HEK293 (cell line): ENCODE measurements around the gene CD2BP2.

ENCODE experiments used
- ATF2 ChIP-seq: fragments of 450-650 bp; formaldehyde crosslinking; IDR thresholded peaks from 2 replicates; pipeline ENCODE4 v1.5.1; 2016; ENCODE audit warnings: missing biosample characterization, missing genetic modification characterization, low read depth
- GFI1B ChIP-seq: fragments of 450-650 bp; formaldehyde crosslinking; IDR thresholded peaks from 2 replicates; pipeline ENCODE4 v1.5.1; 2016; ENCODE audit warnings: missing biosample characterization, missing genetic modification characterization
- GLIS2 ChIP-seq: fragments of 450-650 bp; formaldehyde crosslinking; IDR thresholded peaks from 2 replicates; pipeline ENCODE4 v1.5.1; 2016; ENCODE audit warnings: missing biosample characterization, missing genetic modification characterization
- HOXA7 ChIP-seq: sonication (generic); formaldehyde crosslinking; IDR thresholded peaks from 2 replicates; pipeline ENCODE4 v1.8.1; 2022; ENCODE audit warnings: missing genetic modification reagents, borderline replicate concordance
- IKZF3 ChIP-seq: fragments of 450-650 bp; IDR thresholded peaks from 2 replicates; pipeline ENCODE4 v1.5.0; 2018; ENCODE audit warnings: missing biosample characterization, mild to moderate bottlenecking, missing genetic modification characterization, moderate library complexity
- MEIS1 ChIP-seq: sonication (generic); formaldehyde crosslinking; IDR thresholded peaks from 2 replicates; pipeline ENCODE4 v1.8.1; 2022; ENCODE audit warnings: missing genetic modification reagents, mild to moderate bottlenecking, borderline replicate concordance
- OSR2 ChIP-seq: fragments of 450-650 bp; formaldehyde crosslinking; IDR thresholded peaks from 2 replicates; pipeline ENCODE4 v1.5.1; 2016; ENCODE audit warnings: missing biosample characterization, missing genetic modification characterization
- PATZ1 ChIP-seq: fragments of 450-650 bp; formaldehyde crosslinking; IDR thresholded peaks from 2 replicates; pipeline ENCODE4 v1.5.1; 2016; ENCODE audit warnings: missing biosample characterization, missing genetic modification characterization
- PRDM2 ChIP-seq: fragments of 450-650 bp; formaldehyde crosslinking; IDR thresholded peaks from 2 replicates; pipeline ENCODE4 v1.5.1; 2016; ENCODE audit warnings: missing biosample characterization, missing genetic modification characterization, borderline replicate concordance
- SCRT1 ChIP-seq: fragments of 450-650 bp; formaldehyde crosslinking; IDR thresholded peaks from 2 replicates; pipeline ENCODE4 v1.5.1; 2016; ENCODE audit warnings: missing biosample characterization, missing genetic modification characterization, borderline replicate concordance
- ZBTB11 ChIP-seq: fragments of 450-650 bp; formaldehyde crosslinking; conservative IDR thresholded peaks from 2 replicates; pipeline ENCODE4 v1.5.1; 2016; ENCODE audit warnings: low read depth, missing biosample characterization, missing genetic modification characterization
- ZFP3 ChIP-seq: fragments of 450-650 bp; formaldehyde crosslinking; IDR thresholded peaks from 2 replicates; pipeline ENCODE4 v1.5.1; 2016; ENCODE audit warnings: low read depth, missing biosample characterization, missing genetic modification characterization
- ZNF112 ChIP-seq: fragments of 450-650 bp; formaldehyde crosslinking; IDR thresholded peaks from 2 replicates; pipeline ENCODE4 v1.5.0; 2017; ENCODE audit warnings: missing biosample characterization, missing genetic modification characterization
- ZNF2 ChIP-seq: fragments of 450-650 bp; formaldehyde crosslinking; IDR thresholded peaks from 2 replicates; pipeline ENCODE4 v1.5.1; 2016; ENCODE audit warnings: missing biosample characterization, missing genetic modification characterization
- ZNF214 ChIP-seq: fragments of 450-650 bp; formaldehyde crosslinking; IDR thresholded peaks from 2 replicates; pipeline ENCODE4 v1.5.1; 2017; ENCODE audit warnings: missing biosample characterization, mild to moderate bottlenecking, missing genetic modification characterization, borderline replicate concordance
- ZNF324 ChIP-seq: fragments of 450-650 bp; formaldehyde crosslinking; IDR thresholded peaks from 2 replicates; pipeline ENCODE4 v1.5.1; 2016; ENCODE audit warnings: missing biosample characterization, missing genetic modification characterization
- ZNF530 ChIP-seq: fragments of 450-650 bp; formaldehyde crosslinking; IDR thresholded peaks from 2 replicates; pipeline ENCODE4 v1.5.1; 2016; ENCODE audit warnings: low read depth, missing biosample characterization, missing genetic modification characterization
- ZNF544 ChIP-seq: fragments of 450-650 bp; formaldehyde crosslinking; IDR thresholded peaks from 2 replicates; pipeline ENCODE4 v1.5.0; 2017; ENCODE audit warnings: missing biosample characterization, missing genetic modification characterization
- ZNF548 ChIP-seq: fragments of 450-650 bp; formaldehyde crosslinking; IDR thresholded peaks from 2 replicates; pipeline ENCODE4 v1.5.1; 2016; ENCODE audit warnings: missing biosample characterization, missing genetic modification characterization
- ZNF610 ChIP-seq: fragments of 450-650 bp; formaldehyde crosslinking; IDR thresholded peaks from 2 replicates; pipeline ENCODE4 v1.5.1; 2016; ENCODE audit warnings: missing biosample characterization, missing genetic modification characterization, borderline replicate concordance
- ZSCAN23 ChIP-seq: fragments of 450-650 bp; formaldehyde crosslinking; IDR thresholded peaks from 2 replicates; pipeline ENCODE4 v1.5.1; 2016; ENCODE audit warnings: missing biosample characterization, missing genetic modification characterization
- TF ChIP-seq, protein P1 (sequence below): fragments of 450-650 bp; formaldehyde crosslinking; IDR thresholded peaks from 2 replicates; pipeline ENCODE4 v1.5.1; 2017; ENCODE audit warnings: missing biosample characterization, missing genetic modification characterization
- TF ChIP-seq, protein P2 (sequence below): sonication (generic); formaldehyde crosslinking; IDR thresholded peaks from 2 replicates; pipeline ENCODE4 v1.8.1; 2022; ENCODE audit warnings: mild to moderate bottlenecking, moderate library complexity, missing genetic modification reagents

The CD2BP2 gene

DNA sequence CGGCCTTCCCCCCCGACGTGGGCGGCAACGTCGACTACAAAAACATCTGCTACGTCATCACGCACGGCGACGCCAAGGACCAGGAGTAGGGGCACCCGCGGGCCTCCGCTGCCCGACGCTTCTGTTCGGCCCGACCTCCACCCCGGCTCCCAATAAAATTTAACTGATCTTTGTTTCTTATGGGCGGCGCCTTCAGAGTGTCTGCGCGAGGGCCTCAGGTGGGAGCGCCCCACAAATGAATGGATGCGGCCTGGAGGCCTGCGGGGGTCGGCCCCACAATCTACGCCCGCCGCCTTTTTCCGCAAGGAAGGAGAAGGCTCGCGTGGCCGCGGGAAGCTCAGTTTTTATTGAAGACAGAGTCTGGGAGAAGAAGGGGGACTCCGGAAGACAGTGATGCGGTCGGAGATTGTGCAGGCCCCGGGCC lies 22.7 kb upstream of the CD2BP2 start (continued):
- TF ChIP-seq ZBTB11 (0 out of 2 replicates have a peak, but pooled peaks have one; percentile 24), PRDM2 (tag by site-specific recombination) (no peak), OSR2 (tag by site-specific recombination) (peak; percentile 87), IKZF3 (tag by site-specific recombination) (peak; percentile 39; the same call in 1 of the 2 replicates), ZNF324 (tag by site-specific recombination) (peak; percentile 73; the same call in 1 of the 2 replicates), ZNF610 (tag by site-specific recombination) (peak; percentile 18; the same call in 1 of the 2 replicates), ZNF2 (peak; percentile 30), HOXA7 (no peak), ZNF214 (tag by site-specific recombination) (no peak), PATZ1 (0 out of 2 replicates have a peak, but pooled peaks have one; percentile 38), MEIS1 (CRISPR knock-in tag) (no peak), GFI1B (tag by site-specific recombination) (peak; percentile 50; the same call in 1 of the 2 replicates), ATF2 (tag by site-specific recombination) (peak; percentile 93), ZNF548 (tag by site-specific recombination) (no peak), ZSCAN23 (peak; percentile 38; the same call in 1 of the 2 replicates), ZNF544 (tag by site-specific recombination) (no peak), ZFP3 (tag by site-specific recombination) (no peak; the same call in 1 of the 2 replicates), GLIS2 (peak; percentile 28; the same call in 1 of the 2 replicates), ZNF530 (tag by site-specific recombination) (no peak), ZNF112 (tag by site-specific recombination) (no peak), SCRT1 (no peak)
- TF ChIP-seq, protein P1, sequence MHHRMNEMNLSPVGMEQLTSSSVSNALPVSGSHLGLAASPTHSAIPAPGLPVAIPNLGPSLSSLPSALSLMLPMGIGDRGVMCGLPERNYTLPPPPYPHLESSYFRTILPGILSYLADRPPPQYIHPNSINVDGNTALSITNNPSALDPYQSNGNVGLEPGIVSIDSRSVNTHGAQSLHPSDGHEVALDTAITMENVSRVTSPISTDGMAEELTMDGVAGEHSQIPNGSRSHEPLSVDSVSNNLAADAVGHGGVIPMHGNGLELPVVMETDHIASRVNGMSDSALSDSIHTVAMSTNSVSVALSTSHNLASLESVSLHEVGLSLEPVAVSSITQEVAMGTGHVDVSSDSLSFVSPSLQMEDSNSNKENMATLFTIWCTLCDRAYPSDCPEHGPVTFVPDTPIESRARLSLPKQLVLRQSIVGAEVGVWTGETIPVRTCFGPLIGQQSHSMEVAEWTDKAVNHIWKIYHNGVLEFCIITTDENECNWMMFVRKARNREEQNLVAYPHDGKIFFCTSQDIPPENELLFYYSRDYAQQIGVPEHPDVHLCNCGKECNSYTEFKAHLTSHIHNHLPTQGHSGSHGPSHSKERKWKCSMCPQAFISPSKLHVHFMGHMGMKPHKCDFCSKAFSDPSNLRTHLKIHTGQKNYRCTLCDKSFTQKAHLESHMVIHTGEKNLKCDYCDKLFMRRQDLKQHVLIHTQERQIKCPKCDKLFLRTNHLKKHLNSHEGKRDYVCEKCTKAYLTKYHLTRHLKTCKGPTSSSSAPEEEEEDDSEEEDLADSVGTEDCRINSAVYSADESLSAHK (tag by site-specific recombination) = peak; percentile 31
- TF ChIP-seq, protein P2, sequence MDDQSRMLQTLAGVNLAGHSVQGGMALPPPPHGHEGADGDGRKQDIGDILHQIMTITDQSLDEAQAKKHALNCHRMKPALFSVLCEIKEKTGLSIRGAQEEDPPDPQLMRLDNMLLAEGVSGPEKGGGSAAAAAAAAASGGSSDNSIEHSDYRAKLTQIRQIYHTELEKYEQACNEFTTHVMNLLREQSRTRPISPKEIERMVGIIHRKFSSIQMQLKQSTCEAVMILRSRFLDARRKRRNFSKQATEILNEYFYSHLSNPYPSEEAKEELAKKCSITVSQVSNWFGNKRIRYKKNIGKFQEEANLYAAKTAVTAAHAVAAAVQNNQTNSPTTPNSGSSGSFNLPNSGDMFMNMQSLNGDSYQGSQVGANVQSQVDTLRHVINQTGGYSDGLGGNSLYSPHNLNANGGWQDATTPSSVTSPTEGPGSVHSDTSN = peak; percentile 66; the same call in 1 of the 2 replicates
